Smooth muscle cell (in vitro differentiated cells): ENCODE data around the gene CXXC5. TPM values are rescaled to one million over a fixed set of nuclear protein-coding genes. Genes with fewer than 3 reads are reported as not detected.

Experiments used
- DNase-seq: peaks from one replicate; lab custom pipeline; 2025; ENCODE audit not compliant: unreplicated experiment; lab: John Stamatoyannopoulos, UW
- H2AFZ ChIP-seq: fragments of 200-600 bp; sonication (generic); 2 replicates; pipeline ENCODE4 v1.6.0; 2016; ENCODE audit warnings: antibody characterized with exemption, low read depth, mild to moderate bottlenecking
- H3F3A ChIP-seq: fragments of 200-600 bp; sonication (generic); 2 replicates; pipeline ENCODE4 v1.6.0; 2017; ENCODE audit warnings: antibody characterized with exemption, low read depth
- H3K27ac ChIP-seq: fragments of 200-600 bp; sonication (generic); 2 replicates; pipeline ENCODE4 v1.5.1; 2016; ENCODE audit warnings: low read depth, mild to moderate bottlenecking
- H3K27me3 ChIP-seq: fragments of 200-600 bp; sonication (generic); 2 replicates; pipeline ENCODE4 v1.6.1; 2016; ENCODE audit warnings: low read depth, mild to moderate bottlenecking
- H3K36me3 ChIP-seq: fragments of 200-600 bp; sonication (generic); 2 replicates; pipeline ENCODE4 v1.5.1; 2016; ENCODE audit warnings: low read depth
- H3K4me1 ChIP-seq: fragments of 200-600 bp; sonication (generic); 2 replicates; pipeline ENCODE4 v1.5.1; 2016; ENCODE audit warnings: low read depth
- H3K4me2 ChIP-seq: fragments of 200-600 bp; sonication (generic); 2 replicates; pipeline ENCODE4 v1.6.0; 2016; ENCODE audit warnings: mild to moderate bottlenecking
- H3K4me3 ChIP-seq: fragments of 200-600 bp; sonication (generic); 2 replicates; pipeline ENCODE4 v1.5.1; 2016; ENCODE audit warnings: mild to moderate bottlenecking
- H3K79me2 ChIP-seq: fragments of 200-600 bp; sonication (generic); 2 replicates; pipeline ENCODE4 v1.6.0; 2016; ENCODE audit warnings: low read depth, mild to moderate bottlenecking
- H3K9ac ChIP-seq: fragments of 200-600 bp; sonication (generic); 2 replicates; pipeline ENCODE4 v1.6.0; 2016; ENCODE audit warnings: low read depth
- H3K9me3 ChIP-seq: fragments of 200-600 bp; sonication (generic); replicated peaks from 2 replicates; pipeline ENCODE4 v1.5.1; 2016; ENCODE audit warnings: low read depth
- H4K20me1 ChIP-seq: fragments of 200-600 bp; sonication (generic); 2 replicates; pipeline ENCODE4 v1.6.0; 2016; ENCODE audit warnings: low read depth
- CTCF ChIP-seq: fragments of 200-600 bp; sonication (generic); IDR thresholded peaks from 2 replicates; pipeline ENCODE4 v1.5.1; 2017; ENCODE audit warnings: borderline replicate concordance, mild to moderate bottlenecking, antibody characterized with exemption; ENCODE audit not compliant: insufficient read depth, poor library complexity, severe bottlenecking
- WGBS: methylation state at CpG from one replicate; pipeline ENCODE4 v1.1.7; 2016; ENCODE audit warnings: low lambda C conversion rate; 5-methylcytosine and 5-hydroxymethylcytosine counted together
- polyA plus RNA-seq: library from polyadenylated mRNA; unstranded; fragments of >200 nt; fragmentation: Nextera tagmentation; extraction: Ambion mirVana; gene quantifications from 2 replicates; pipeline ENCODE4 v1.2.1, GENCODE V29; 2016
- total RNA-seq: library from RNA; depleted of rRNA; stranded (reverse); fragments of >200 nt; gene quantifications from 2 replicates; pipeline ENCODE4 v1.2.3, GENCODE V29; 2014

CXXC5 gene
- total and polyA plus RNA-seq, 2 experiments from 2014 or later = 85.5 to 139 TPM

GRCh38 chr5:139686706-139687441, 38.7 kb downstream of the CXXC5 start:
- peaks cover 45% of the 10 kb centered on the region for H3K4me1 ChIP-seq
- H3F3A ChIP-seq = peaks cover 22% of the 10 kb centered on the region
- no peak overlapping the region for H3K4me2 ChIP-seq
- no peak for TF ChIP-seq CTCF
- no peak overlapping the region for H3K4me3 ChIP-seq
- H3K27ac ChIP-seq = peak overlapping the region; percentile 47
- DNase-seq = no peak
- H4K20me1 ChIP-seq = peaks cover 62% of the 10 kb centered on the region
- H3K27me3 ChIP-seq = no peaks in the 10 kb centered on the region
- no peak overlapping the region for H3K9ac ChIP-seq
- peaks cover 5% of the 10 kb centered on the region for H3K36me3 ChIP-seq
- H3K9me3 ChIP-seq = no peaks in the 10 kb centered on the region
- H3K79me2 ChIP-seq = peaks cover 46% of the 10 kb centered on the region
- WGBS = 76% methylated on average over 17 of the region's 18 CpGs
- no peak overlapping the region for H2AFZ ChIP-seq

GRCh38 chr5:139687656-139688055, 39.5 kb downstream of the CXXC5 start:
- Histone ChIP-seq H3K9ac (no peak overlapping the region), H3K79me2 (peaks cover 39% of the 10 kb centered on the region), H3K4me1 (peaks cover 45% of the 10 kb centered on the region), H3F3A (peaks cover 22% of the 10 kb centered on the region), H3K9me3 (no peaks in the 10 kb centered on the region), H3K4me2 (no peak overlapping the region), H3K36me3 (peaks cover 5% of the 10 kb centered on the region), H2AFZ (no peak overlapping the region), H4K20me1 (peaks cover 55% of the 10 kb centered on the region), H3K4me3 (no peak overlapping the region), H3K27ac (peak overlapping the region; percentile 47), H3K27me3 (no peaks in the 10 kb centered on the region)
- DNase-seq = no peak
- 92% methylated on average over 6 of the region's 6 CpGs for WGBS
- TF ChIP-seq CTCF = no peak

GRCh38 chr5:139688088-139688702, 40.0 kb downstream of the CXXC5 start:
- H2AFZ ChIP-seq = no peak overlapping the region
- H4K20me1 ChIP-seq = peaks cover 50% of the 10 kb centered on the region
- no peak overlapping the region for H3K4me3 ChIP-seq
- peaks cover 51% of the 10 kb centered on the region for H3K4me1 ChIP-seq
- peaks cover 33% of the 10 kb centered on the region for H3K79me2 ChIP-seq
- peak overlapping the region; percentile 1 for H3K4me2 ChIP-seq
- WGBS = 80% methylated on average over 14 of the region's 14 CpGs
- TF ChIP-seq CTCF = no peak
- H3K36me3 ChIP-seq = no peaks in the 10 kb centered on the region
- no peaks in the 10 kb centered on the region for H3K9me3 ChIP-seq
- H3K27me3 ChIP-seq = no peaks in the 10 kb centered on the region
- H3K9ac ChIP-seq = no peak overlapping the region
- peak overlapping the region; percentile 98 for H3K27ac ChIP-seq
- no peak for DNase-seq
- peaks cover 22% of the 10 kb centered on the region for H3F3A ChIP-seq
